Neural cell (in vitro differentiated cells): Measurements from ENCODE around the gene SELENON. TPM values are rescaled to one million over a fixed set of nuclear protein-coding genes. Genes with fewer than 3 reads are reported as not detected.

ENCODE experiments used
- H2AFZ ChIP-seq: fragments of 200-600, 300-800 bp; sonication (generic), shearing (Covaris generic); 2 replicates; pipeline ENCODE4 v1.6.0; 2014; ENCODE audit warnings: low read depth, mild to moderate bottlenecking, antibody characterized with exemption, low read length, moderate library complexity
- H3F3A ChIP-seq: fragments of 200-600 bp; shearing (Covaris generic); 2 replicates; pipeline ENCODE4 v1.6.1; 2016; ENCODE audit warnings: mild to moderate bottlenecking, moderate library complexity, mixed read lengths, antibody characterized with exemption, low read length; ENCODE audit not compliant: insufficient read depth, poor library complexity, severe bottlenecking
- H3K27ac ChIP-seq: fragments of 200-600, 300-800 bp; sonication (generic), shearing (Covaris generic); 2 replicates; pipeline ENCODE4 v1.5.1; 2014; ENCODE audit warnings: mild to moderate bottlenecking, low read length, moderate library complexity
- H3K27me3 ChIP-seq: fragments of 300-800, 200-600 bp; sonication (generic), shearing (Covaris generic); 2 replicates; pipeline ENCODE4 v1.6.0; 2014; ENCODE audit warnings: mild to moderate bottlenecking, low read depth, low read length, moderate library complexity; ENCODE audit not compliant: insufficient read depth
- H3K36me3 ChIP-seq: fragments of 300-800, 200-600 bp; sonication (generic), shearing (Covaris generic); 2 replicates; pipeline ENCODE4 v1.5.1; 2014; ENCODE audit warnings: mild to moderate bottlenecking, antibody characterized with exemption, low read length, moderate library complexity; ENCODE audit not compliant: insufficient read depth
- H3K4me2 ChIP-seq: fragments of 300-800, 200-600 bp; sonication (generic), shearing (Covaris generic); 2 replicates; pipeline ENCODE4 v1.6.0; 2014; ENCODE audit warnings: mild to moderate bottlenecking, low read length
- H3K4me3 ChIP-seq: fragments of 300-800, 200-600 bp; sonication (generic), shearing (Covaris generic); 2 replicates; pipeline ENCODE4 v1.5.1; 2014; ENCODE audit warnings: mild to moderate bottlenecking, low read length, moderate library complexity
- H3K79me2 ChIP-seq: fragments of 200-600 bp; shearing (Covaris generic); replicated peaks from 2 replicates; pipeline ENCODE4 v1.6.0; 2014; ENCODE audit warnings: mild to moderate bottlenecking, low read length, moderate library complexity; ENCODE audit not compliant: insufficient read depth
- H3K9ac ChIP-seq: fragments of 300-800, 200-600 bp; sonication (generic), shearing (Covaris generic); 2 replicates; pipeline ENCODE4 v1.6.1; 2016; ENCODE audit warnings: mild to moderate bottlenecking, low read length, mixed read lengths
- H3K9me2 ChIP-seq: fragments of 200-600 bp; shearing (Covaris generic); 2 replicates; pipeline ENCODE4 v1.6.1; 2016; ENCODE audit warnings: mild to moderate bottlenecking, low read length, mixed read lengths; ENCODE audit not compliant: insufficient read depth
- H3K9me3 ChIP-seq: fragments of 200-600, 300-800 bp; sonication (generic), shearing (Covaris generic); 2 replicates; pipeline ENCODE4 v1.6.1; 2016; ENCODE audit warnings: mild to moderate bottlenecking, mixed run types, low read length, moderate library complexity, mixed read lengths
- H4K20me1 ChIP-seq: fragments of 200-600 bp; shearing (Covaris generic); 2 replicates; pipeline ENCODE4 v1.6.1; 2016; ENCODE audit warnings: mild to moderate bottlenecking, mixed run types; ENCODE audit not compliant: insufficient read depth
- CTCF ChIP-seq: fragments of 450-650 bp; IDR thresholded peaks from 2 replicates; pipeline ENCODE4 v1.5.1; 2014; ENCODE audit warnings: antibody characterized with exemption, mild to moderate bottlenecking, moderate library complexity; ENCODE audit not compliant: poor library complexity, severe bottlenecking
- EP300 ChIP-seq: fragments of 450-650 bp; conservative IDR thresholded peaks from 2 replicates; pipeline ENCODE4 v1.6.1; 2014; ENCODE audit warnings: antibody characterized with exemption, mild to moderate bottlenecking, moderate library complexity; ENCODE audit not compliant: poor library complexity, severe bottlenecking
- EZH2 ChIP-seq: fragments of 200-600, 300-800 bp; shearing (Covaris generic), sonication (generic); IDR thresholded peaks from 2 replicates; pipeline ENCODE4 v1.6.1; 2014; ENCODE audit warnings: antibody characterized with exemption, low read length, borderline replicate concordance, mild to moderate bottlenecking; ENCODE audit not compliant: insufficient read depth, poor library complexity, severe bottlenecking
- MXI1 ChIP-seq: fragments of 450-650 bp; conservative IDR thresholded peaks from 2 replicates; pipeline ENCODE4 v1.6.1; 2014; ENCODE audit warnings: antibody characterized with exemption, mild to moderate bottlenecking; ENCODE audit not compliant: poor library complexity, severe bottlenecking
- POLR2AphosphoS5 ChIP-seq: IDR thresholded peaks from 2 replicates; pipeline ENCODE4 v1.6.1; 2012
- RAD21 ChIP-seq: fragments of 450-650 bp; conservative IDR thresholded peaks from 2 replicates; pipeline ENCODE4 v1.6.1; 2014; ENCODE audit warnings: antibody characterized with exemption, mild to moderate bottlenecking, moderate library complexity
- REST ChIP-seq: IDR thresholded peaks from 2 replicates; pipeline ENCODE4 v1.6.1; 2012; ENCODE audit warnings: borderline replicate concordance
- SMC3 ChIP-seq: fragments of 450-650 bp; conservative IDR thresholded peaks from 2 replicates; pipeline ENCODE4 v1.6.1; 2014; ENCODE audit warnings: antibody characterized with exemption, mild to moderate bottlenecking, moderate library complexity; ENCODE audit not compliant: poor library complexity
- TAF1 ChIP-seq: IDR thresholded peaks from 2 replicates; pipeline ENCODE4 v1.6.1; 2012; ENCODE audit warnings: low read depth
- polyA plus RNA-seq: library from polyadenylated mRNA; depleted of rRNA; stranded (reverse); fragments of >200 nt; gene quantifications from 2 replicates; pipeline ENCODE4 v1.2.3, GENCODE V29; 2014

SELENON gene
- polyA plus RNA-seq, 1 donor from 2014 or later = 6.5 TPM

- TF ChIP-seq EZH2 (no peak), SMC3 (no peak), EP300 (no peak), RAD21 (no peak), TAF1 (no peak), CTCF (no peak), POLR2AphosphoS5 (no peak), REST (no peak), MXI1 (no peak)
- no peaks in the 10 kb centered on the region for H3K9me2 ChIP-seq
- H3K27ac ChIP-seq = no peak overlapping the region
- H3K4me2 ChIP-seq = no peak overlapping the region
- H4K20me1 ChIP-seq = no peaks in the 10 kb centered on the region
- no peaks in the 10 kb centered on the region for H3K79me2 ChIP-seq
- no peak overlapping the region for H3K4me3 ChIP-seq
- no peak overlapping the region for H2AFZ ChIP-seq
- H3K27me3 ChIP-seq = no peaks in the 10 kb centered on the region
- H3F3A ChIP-seq = no peaks in the 10 kb centered on the region
- no peak overlapping the region for H3K9ac ChIP-seq
- no peaks in the 10 kb centered on the region for H3K36me3 ChIP-seq
- H3K9me3 ChIP-seq = no peaks in the 10 kb centered on the region
Observed at GRCh38 chr1:25772692-25773245, 27.2 kb upstream of the SELENON start.

GRCh38 chr1:25773441-25774125 is 26.4 kb upstream of the SELENON start:
- H3K9ac ChIP-seq = no peak overlapping the region
- no peak for TF ChIP-seq SMC3
- no peak for TF ChIP-seq CTCF
- TF ChIP-seq POLR2AphosphoS5 = no peak
- TF ChIP-seq REST = no peak
- no peak for TF ChIP-seq TAF1
- no peak for TF ChIP-seq RAD21
- no peak for TF ChIP-seq MXI1
- TF ChIP-seq EP300 = no peak
- TF ChIP-seq EZH2 = no peak
- no peak overlapping the region for H3K4me2 ChIP-seq

More at GRCh38 chr1:25773441-25774125, 26.4 kb upstream of the SELENON start:
- H3K9me2 ChIP-seq = no peaks in the 10 kb centered on the region
- no peaks in the 10 kb centered on the region for H3K79me2 ChIP-seq
- no peaks in the 10 kb centered on the region for H3K36me3 ChIP-seq
- H3F3A ChIP-seq = no peaks in the 10 kb centered on the region
- no peaks in the 10 kb centered on the region for H3K27me3 ChIP-seq
- H3K9me3 ChIP-seq = no peaks in the 10 kb centered on the region
- no peak overlapping the region for H3K4me3 ChIP-seq
- no peaks in the 10 kb centered on the region for H4K20me1 ChIP-seq
- no peak overlapping the region for H2AFZ ChIP-seq
- no peak overlapping the region for H3K27ac ChIP-seq
